Measurements from ENCODE around the gene SLC4A3.

SLC4A3 gene

DNA sequence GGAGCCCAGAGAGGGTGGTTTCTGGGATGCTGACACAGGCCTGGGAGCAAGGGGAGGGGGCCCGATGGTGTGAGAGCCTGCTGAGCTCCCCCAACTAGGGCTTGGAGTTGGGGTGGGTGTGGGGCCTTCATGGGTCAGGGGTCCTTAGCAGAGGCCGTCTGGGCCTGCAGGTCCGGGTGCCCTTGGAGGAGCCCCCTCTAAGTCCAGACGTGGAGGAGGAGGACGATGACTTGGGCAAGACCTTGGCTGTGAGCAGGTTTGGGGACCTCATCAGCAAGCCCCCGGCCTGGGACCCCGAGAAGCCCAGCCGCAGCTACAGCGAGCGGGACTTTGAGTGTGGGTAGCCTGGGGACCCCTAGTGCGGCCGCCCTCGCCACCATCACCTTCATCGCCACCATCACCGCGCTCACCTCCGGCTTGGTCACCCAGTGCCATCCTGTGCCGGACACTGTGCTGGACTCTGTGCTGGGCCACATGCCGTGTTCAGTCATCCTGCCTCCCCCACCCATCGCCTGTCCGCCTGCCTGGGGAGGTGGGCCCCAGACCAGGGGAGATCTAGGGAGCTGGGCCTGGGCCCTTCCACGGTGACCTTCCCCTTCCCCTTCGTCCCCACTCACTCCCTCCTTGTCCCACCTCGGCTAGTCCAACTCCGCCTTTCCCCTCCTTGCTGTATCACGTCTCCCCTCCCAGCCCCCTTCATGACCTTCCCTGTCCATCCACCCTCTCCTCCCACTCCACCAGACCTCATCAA is 980 bp downstream of the SLC4A3 start:
- H3K4me1 ChIP-seq (ENCODE audit: control insufficient read depth, insufficient read depth, low read length) = no peaks in the 10 kb centered on the region
- 0 out of 2 replicates have a peak, but pooled peaks have one; percentile 15 for TF ChIP-seq BCL11B (tag by site-specific recombination; IDR thresholded peaks at IDR 0.05; ENCODE audit: low read depth)
- TF ChIP-seq ZNF791 (tag by site-specific recombination; IDR thresholded peaks at IDR 0.05) = no peak
- peak; percentile 68; the same call in 1 of the 2 replicates for TF ChIP-seq ZNF600 (tag by site-specific recombination; IDR thresholded peaks at IDR 0.05)
- TF ChIP-seq GLI2 (tag by site-specific recombination; IDR thresholded peaks at IDR 0.05; ENCODE audit: borderline replicate concordance, low read depth) = no peak
- TF ChIP-seq ZNF629 (tag by site-specific recombination; IDR thresholded peaks at IDR 0.05) = no peak
- TF ChIP-seq KLF9 (tag by site-specific recombination; IDR thresholded peaks at IDR 0.05; ENCODE audit: low read depth) = no peak
- TF ChIP-seq, protein P1, sequence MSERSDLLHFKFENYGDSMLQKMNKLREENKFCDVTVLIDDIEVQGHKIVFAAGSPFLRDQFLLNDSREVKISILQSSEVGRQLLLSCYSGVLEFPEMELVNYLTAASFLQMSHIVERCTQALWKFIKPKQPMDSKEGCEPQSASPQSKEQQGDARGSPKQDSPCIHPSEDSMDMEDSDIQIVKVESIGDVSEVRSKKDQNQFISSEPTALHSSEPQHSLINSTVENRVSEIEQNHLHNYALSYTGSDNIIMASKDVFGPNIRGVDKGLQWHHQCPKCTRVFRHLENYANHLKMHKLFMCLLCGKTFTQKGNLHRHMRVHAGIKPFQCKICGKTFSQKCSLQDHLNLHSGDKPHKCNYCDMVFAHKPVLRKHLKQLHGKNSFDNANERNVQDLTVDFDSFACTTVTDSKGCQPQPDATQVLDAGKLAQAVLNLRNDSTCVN (tag by site-specific recombination; optimal IDR thresholded peaks at IDR 0.05) = no peak
- TF ChIP-seq ZSCAN30 (tag by site-specific recombination; IDR thresholded peaks at IDR 0.05) = no peak
- TF ChIP-seq ZNF335 (tag by site-specific recombination; conservative IDR thresholded peaks at IDR 0.05) = peak; percentile 65
- TF ChIP-seq MYNN (tag by site-specific recombination; IDR thresholded peaks at IDR 0.05; ENCODE audit: borderline replicate concordance) = no peak
- TF ChIP-seq, protein P2, sequence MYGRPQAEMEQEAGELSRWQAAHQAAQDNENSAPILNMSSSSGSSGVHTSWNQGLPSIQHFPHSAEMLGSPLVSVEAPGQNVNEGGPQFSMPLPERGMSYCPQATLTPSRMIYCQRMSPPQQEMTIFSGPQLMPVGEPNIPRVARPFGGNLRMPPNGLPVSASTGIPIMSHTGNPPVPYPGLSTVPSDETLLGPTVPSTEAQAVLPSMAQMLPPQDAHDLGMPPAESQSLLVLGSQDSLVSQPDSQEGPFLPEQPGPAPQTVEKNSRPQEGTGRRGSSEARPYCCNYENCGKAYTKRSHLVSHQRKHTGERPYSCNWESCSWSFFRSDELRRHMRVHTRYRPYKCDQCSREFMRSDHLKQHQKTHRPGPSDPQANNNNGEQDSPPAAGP (tag by site-specific recombination; IDR thresholded peaks at IDR 0.05) = no peak
- H3K4me3 ChIP-seq (ENCODE audit: low read depth, low read length) = peak overlapping the region; percentile 49
- POLR2A ChIA-PET = no interaction called here
- no peaks in the 10 kb centered on the region for H3K9me3 ChIP-seq (ENCODE audit: control insufficient read depth, insufficient read depth, low read depth, low read length)
- H3K36me3 ChIP-seq (ENCODE audit: control insufficient read depth in 2 of 2, insufficient read depth in 1 of 2, low read length in 2 of 2) = peaks cover 0 to 13% of the 10 kb centered on the region in 2 experiments; a peak in 1 of 3 replicates
- CTCF ChIA-PET = interaction anchor here (0.6 to 1.8 kb wide), 3 partner anchors 9 to 169 kb away, joined by 3 to 6 read pairs (median 3); no protein-coding TSS in a partner anchor
- H3K27ac ChIP-seq (ENCODE audit: extremely low read depth, low read depth, low read length) = no peak overlapping the region

DNA sequence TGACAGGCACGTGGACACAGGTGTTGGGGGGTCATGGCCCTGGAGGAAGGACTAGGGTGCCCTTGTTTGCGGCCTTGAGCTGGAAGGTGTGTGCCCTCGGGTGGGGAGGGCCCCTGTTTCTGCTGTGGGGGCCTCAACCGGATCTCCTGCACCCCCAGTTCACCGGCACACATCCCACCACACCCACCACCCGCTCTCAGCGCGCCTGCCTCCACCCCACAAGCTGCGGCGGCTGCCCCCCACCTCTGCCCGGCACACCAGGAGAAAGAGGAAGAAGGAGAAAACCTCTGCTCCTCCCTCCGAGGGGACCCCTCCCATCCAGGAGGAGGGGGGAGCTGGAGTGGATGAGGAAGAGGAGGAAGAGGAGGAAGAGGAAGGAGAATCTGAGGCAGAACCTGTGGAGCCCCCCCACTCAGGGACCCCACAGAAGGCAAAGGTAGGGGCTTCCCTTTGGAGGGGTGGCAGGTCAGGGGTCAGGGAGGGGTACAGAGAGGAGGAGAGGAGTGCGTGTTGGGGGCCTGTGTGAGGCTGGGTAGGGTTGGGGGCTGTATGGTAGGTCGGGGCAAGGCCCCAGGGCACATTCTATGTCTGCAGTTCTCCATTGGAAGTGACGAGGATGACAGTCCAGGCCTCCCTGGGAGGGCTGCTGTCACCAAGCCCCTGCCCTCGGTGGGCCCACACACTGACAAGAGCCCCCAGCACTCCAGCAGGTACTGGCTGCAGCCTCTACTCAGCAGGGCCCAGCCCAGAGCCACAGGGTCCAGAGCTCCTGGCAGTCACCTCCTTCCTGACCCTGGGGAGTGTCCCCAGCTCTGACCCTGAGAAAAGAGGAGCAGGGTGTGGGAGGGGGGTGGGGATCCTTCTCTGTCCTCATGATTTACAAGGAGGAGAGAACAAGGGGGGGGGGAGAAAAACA is 1.8 kb downstream of the SLC4A3 start:
- Histone ChIP-seq H3K36me3 (ENCODE audit: control insufficient read depth in 2 of 2, insufficient read depth in 1 of 2, low read length in 2 of 2) (peaks cover 0 to 16% of the 10 kb centered on the region in 2 experiments; a peak in 1 of 3 replicates), H3K9me3 (ENCODE audit: control insufficient read depth, insufficient read depth, low read depth, low read length) (no peaks in the 10 kb centered on the region), H3K27ac (ENCODE audit: extremely low read depth, low read depth, low read length) (no peak overlapping the region), H3K4me3 (ENCODE audit: low read depth, low read length) (no peak overlapping the region), H3K4me1 (ENCODE audit: control insufficient read depth, insufficient read depth, low read length) (no peaks in the 10 kb centered on the region)
- ChIA-PET CTCF (interaction anchor here (0.6 to 1.8 kb wide), 5 partner anchors 10 to 70 kb away, joined by 3 to 6 read pairs (median 3); no protein-coding TSS in a partner anchor), POLR2A (no interaction called here)
- TF ChIP-seq EGR2 (tag by site-specific recombination; IDR thresholded peaks at IDR 0.05; ENCODE audit: low read depth) (no peak), GLIS2 (tag by site-specific recombination; IDR thresholded peaks at IDR 0.05) (peak; percentile 22; the same call in 1 of the 2 replicates), ZNF155 (tag by site-specific recombination; IDR thresholded peaks at IDR 0.05) (no peak), ZNF561 (tag by site-specific recombination; IDR thresholded peaks at IDR 0.05; ENCODE audit: borderline replicate concordance) (no peak)
- TF ChIP-seq, protein P3, sequence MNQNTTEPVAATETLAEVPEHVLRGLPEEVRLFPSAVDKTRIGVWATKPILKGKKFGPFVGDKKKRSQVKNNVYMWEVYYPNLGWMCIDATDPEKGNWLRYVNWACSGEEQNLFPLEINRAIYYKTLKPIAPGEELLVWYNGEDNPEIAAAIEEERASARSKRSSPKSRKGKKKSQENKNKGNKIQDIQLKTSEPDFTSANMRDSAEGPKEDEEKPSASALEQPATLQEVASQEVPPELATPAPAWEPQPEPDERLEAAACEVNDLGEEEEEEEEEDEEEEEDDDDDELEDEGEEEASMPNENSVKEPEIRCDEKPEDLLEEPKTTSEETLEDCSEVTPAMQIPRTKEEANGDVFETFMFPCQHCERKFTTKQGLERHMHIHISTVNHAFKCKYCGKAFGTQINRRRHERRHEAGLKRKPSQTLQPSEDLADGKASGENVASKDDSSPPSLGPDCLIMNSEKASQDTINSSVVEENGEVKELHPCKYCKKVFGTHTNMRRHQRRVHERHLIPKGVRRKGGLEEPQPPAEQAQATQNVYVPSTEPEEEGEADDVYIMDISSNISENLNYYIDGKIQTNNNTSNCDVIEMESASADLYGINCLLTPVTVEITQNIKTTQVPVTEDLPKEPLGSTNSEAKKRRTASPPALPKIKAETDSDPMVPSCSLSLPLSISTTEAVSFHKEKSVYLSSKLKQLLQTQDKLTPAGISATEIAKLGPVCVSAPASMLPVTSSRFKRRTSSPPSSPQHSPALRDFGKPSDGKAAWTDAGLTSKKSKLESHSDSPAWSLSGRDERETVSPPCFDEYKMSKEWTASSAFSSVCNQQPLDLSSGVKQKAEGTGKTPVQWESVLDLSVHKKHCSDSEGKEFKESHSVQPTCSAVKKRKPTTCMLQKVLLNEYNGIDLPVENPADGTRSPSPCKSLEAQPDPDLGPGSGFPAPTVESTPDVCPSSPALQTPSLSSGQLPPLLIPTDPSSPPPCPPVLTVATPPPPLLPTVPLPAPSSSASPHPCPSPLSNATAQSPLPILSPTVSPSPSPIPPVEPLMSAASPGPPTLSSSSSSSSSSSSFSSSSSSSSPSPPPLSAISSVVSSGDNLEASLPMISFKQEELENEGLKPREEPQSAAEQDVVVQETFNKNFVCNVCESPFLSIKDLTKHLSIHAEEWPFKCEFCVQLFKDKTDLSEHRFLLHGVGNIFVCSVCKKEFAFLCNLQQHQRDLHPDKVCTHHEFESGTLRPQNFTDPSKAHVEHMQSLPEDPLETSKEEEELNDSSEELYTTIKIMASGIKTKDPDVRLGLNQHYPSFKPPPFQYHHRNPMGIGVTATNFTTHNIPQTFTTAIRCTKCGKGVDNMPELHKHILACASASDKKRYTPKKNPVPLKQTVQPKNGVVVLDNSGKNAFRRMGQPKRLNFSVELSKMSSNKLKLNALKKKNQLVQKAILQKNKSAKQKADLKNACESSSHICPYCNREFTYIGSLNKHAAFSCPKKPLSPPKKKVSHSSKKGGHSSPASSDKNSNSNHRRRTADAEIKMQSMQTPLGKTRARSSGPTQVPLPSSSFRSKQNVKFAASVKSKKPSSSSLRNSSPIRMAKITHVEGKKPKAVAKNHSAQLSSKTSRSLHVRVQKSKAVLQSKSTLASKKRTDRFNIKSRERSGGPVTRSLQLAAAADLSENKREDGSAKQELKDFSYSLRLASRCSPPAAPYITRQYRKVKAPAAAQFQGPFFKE (tag by site-specific recombination; IDR thresholded peaks at IDR 0.05; ENCODE audit: borderline replicate concordance) = no peak
- TF ChIP-seq, protein P4, sequence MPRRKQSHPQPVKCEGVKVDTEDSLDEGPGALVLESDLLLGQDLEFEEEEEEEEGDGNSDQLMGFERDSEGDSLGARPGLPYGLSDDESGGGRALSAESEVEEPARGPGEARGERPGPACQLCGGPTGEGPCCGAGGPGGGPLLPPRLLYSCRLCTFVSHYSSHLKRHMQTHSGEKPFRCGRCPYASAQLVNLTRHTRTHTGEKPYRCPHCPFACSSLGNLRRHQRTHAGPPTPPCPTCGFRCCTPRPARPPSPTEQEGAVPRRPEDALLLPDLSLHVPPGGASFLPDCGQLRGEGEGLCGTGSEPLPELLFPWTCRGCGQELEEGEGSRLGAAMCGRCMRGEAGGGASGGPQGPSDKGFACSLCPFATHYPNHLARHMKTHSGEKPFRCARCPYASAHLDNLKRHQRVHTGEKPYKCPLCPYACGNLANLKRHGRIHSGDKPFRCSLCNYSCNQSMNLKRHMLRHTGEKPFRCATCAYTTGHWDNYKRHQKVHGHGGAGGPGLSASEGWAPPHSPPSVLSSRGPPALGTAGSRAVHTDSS (tag by site-specific recombination; IDR thresholded peaks at IDR 0.05) = peak; percentile 89
- TF ChIP-seq, protein P5, sequence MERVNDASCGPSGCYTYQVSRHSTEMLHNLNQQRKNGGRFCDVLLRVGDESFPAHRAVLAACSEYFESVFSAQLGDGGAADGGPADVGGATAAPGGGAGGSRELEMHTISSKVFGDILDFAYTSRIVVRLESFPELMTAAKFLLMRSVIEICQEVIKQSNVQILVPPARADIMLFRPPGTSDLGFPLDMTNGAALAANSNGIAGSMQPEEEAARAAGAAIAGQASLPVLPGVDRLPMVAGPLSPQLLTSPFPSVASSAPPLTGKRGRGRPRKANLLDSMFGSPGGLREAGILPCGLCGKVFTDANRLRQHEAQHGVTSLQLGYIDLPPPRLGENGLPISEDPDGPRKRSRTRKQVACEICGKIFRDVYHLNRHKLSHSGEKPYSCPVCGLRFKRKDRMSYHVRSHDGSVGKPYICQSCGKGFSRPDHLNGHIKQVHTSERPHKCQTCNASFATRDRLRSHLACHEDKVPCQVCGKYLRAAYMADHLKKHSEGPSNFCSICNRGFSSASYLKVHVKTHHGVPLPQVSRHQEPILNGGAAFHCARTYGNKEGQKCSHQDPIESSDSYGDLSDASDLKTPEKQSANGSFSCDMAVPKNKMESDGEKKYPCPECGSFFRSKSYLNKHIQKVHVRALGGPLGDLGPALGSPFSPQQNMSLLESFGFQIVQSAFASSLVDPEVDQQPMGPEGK (tag by site-specific recombination; IDR thresholded peaks at IDR 0.05) = peak; percentile 37; the same call in 1 of the 2 replicates

Data from HEK293 (cell line).